Endothelial cell of umbilical vein (primary cell): ENCODE data around the gene HOXC11.

ENCODE experiments used
- CTCF ChIP-seq, 2 donors: IDR thresholded peaks; 1 replicate in 1 of 2; 2 replicates in 1 of 2; pipeline ENCODE4 v1.5.1; 2011; ENCODE audit warnings: low read length in 2 of 2, mild to moderate bottlenecking in 2 of 2, moderate library complexity in 2 of 2, control low read depth in 1 of 2, inconsistent platforms in 1 of 2, low read depth in 1 of 2; ENCODE audit not compliant: insufficient read depth in 1 of 2; ENCODE audit errors: extremely low read depth in 1 of 2
- EZH2 ChIP-seq: IDR thresholded peaks from 2 replicates; pipeline ENCODE4 v1.6.1; 2012; ENCODE audit warnings: borderline replicate concordance, low read depth, mild to moderate bottlenecking, moderate library complexity, low read length, inconsistent platforms; ENCODE audit not compliant: severe bottlenecking
- MAX ChIP-seq: IDR thresholded peaks from 2 replicates; pipeline ENCODE4 v1.6.1; 2011; ENCODE audit not compliant: insufficient read depth, insufficient read length
- POLR2A ChIP-seq: IDR thresholded peaks from 2 replicates; pipeline ENCODE4 v1.6.1; 2012; ENCODE audit warnings: low read depth, mild to moderate bottlenecking, control low read depth, low read length
- POLR2AphosphoS5 ChIP-seq: IDR thresholded peaks from 2 replicates; pipeline ENCODE4 v1.6.1; 2012; ENCODE audit warnings: low read depth, mild to moderate bottlenecking, control low read depth, low read length, moderate library complexity; ENCODE audit not compliant: insufficient read depth

GRCh38 chr12:53944209-53944608 is 28.7 kb upstream of the HOXC11 start:
- TF ChIP-seq CTCF (IDR thresholded peaks at IDR 0.05; ENCODE audit: extremely low read depth in 1 of 2, insufficient read depth in 1 of 2, low read depth in 1 of 2, low read length in 2 of 2) (no peak), POLR2AphosphoS5 (no peak), POLR2A (no peak), EZH2 (no peak), MAX (no peak)
